Ishikawa (cell line): Measurements from ENCODE around the gene INTU.

Source experiments
- CEBPB ChIP-seq: IDR thresholded peaks from 2 replicates; pipeline ENCODE4 v1.6.1; 2012
- CREB1 ChIP-seq: IDR thresholded peaks from 2 replicates; pipeline ENCODE4 v1.6.1; 2012; ENCODE audit warnings: low read depth
- EGR1 ChIP-seq: IDR thresholded peaks from 2 replicates; pipeline ENCODE4 v1.6.1; 2012
- EP300 ChIP-seq: IDR thresholded peaks from 2 replicates; pipeline ENCODE4 v1.6.1; 2012; ENCODE audit warnings: borderline replicate concordance
- FOXM1 ChIP-seq: IDR thresholded peaks from 2 replicates; pipeline ENCODE4 v1.6.1; 2012; ENCODE audit warnings: low read depth, borderline replicate concordance
- MAX ChIP-seq: IDR thresholded peaks from 2 replicates; pipeline ENCODE4 v1.6.1; 2012
- TAF1 ChIP-seq: IDR thresholded peaks from 2 replicates; pipeline ENCODE4 v1.6.1; 2012; ENCODE audit warnings: low read depth, mild to moderate bottlenecking
- TEAD4 ChIP-seq: IDR thresholded peaks from 2 replicates; pipeline ENCODE4 v1.6.1; 2012
- YY1 ChIP-seq: IDR thresholded peaks from 2 replicates; pipeline ENCODE4 v1.6.1; 2012; ENCODE audit warnings: low read depth
- TF ChIP-seq, protein P1 (sequence below): IDR thresholded peaks from 2 replicates; pipeline ENCODE4 v1.6.1; 2012; ENCODE audit warnings: low read depth, mild to moderate bottlenecking
- TF ChIP-seq, protein P2 (sequence below): IDR thresholded peaks from 2 replicates; pipeline ENCODE4 v1.6.1; 2012

DNA sequence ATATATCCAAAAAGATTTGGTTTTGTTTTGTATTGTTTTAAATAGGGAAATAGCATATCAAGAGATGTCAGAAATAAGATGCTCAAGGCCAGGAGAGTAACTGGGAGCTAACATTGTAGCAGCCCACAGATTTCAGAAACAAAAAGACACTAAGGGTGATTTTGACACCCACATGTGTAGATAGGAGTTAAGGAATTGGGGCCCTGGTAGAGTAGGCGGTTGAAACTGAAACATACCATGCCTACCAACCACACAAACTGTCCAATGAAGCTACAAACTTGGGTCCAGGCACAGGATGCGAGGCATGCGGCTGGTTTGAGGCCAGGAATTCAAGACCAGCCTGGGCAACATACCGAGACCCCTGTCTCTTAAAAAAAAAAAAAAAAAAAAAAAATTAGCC, 143.1 kb downstream of the INTU start:
- no peak for TF ChIP-seq EGR1
- no peak for TF ChIP-seq CREB1
- TF ChIP-seq FOXM1: no peak
- TF ChIP-seq TAF1: no peak
- TF ChIP-seq MAX: no peak
- no peak for TF ChIP-seq CEBPB
- no peak for TF ChIP-seq EP300
- TF ChIP-seq YY1: no peak
- TF ChIP-seq, protein P1, sequence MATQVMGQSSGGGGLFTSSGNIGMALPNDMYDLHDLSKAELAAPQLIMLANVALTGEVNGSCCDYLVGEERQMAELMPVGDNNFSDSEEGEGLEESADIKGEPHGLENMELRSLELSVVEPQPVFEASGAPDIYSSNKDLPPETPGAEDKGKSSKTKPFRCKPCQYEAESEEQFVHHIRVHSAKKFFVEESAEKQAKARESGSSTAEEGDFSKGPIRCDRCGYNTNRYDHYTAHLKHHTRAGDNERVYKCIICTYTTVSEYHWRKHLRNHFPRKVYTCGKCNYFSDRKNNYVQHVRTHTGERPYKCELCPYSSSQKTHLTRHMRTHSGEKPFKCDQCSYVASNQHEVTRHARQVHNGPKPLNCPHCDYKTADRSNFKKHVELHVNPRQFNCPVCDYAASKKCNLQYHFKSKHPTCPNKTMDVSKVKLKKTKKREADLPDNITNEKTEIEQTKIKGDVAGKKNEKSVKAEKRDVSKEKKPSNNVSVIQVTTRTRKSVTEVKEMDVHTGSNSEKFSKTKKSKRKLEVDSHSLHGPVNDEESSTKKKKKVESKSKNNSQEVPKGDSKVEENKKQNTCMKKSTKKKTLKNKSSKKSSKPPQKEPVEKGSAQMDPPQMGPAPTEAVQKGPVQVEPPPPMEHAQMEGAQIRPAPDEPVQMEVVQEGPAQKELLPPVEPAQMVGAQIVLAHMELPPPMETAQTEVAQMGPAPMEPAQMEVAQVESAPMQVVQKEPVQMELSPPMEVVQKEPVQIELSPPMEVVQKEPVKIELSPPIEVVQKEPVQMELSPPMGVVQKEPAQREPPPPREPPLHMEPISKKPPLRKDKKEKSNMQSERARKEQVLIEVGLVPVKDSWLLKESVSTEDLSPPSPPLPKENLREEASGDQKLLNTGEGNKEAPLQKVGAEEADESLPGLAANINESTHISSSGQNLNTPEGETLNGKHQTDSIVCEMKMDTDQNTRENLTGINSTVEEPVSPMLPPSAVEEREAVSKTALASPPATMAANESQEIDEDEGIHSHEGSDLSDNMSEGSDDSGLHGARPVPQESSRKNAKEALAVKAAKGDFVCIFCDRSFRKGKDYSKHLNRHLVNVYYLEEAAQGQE: no peak
- TF ChIP-seq, protein P2, sequence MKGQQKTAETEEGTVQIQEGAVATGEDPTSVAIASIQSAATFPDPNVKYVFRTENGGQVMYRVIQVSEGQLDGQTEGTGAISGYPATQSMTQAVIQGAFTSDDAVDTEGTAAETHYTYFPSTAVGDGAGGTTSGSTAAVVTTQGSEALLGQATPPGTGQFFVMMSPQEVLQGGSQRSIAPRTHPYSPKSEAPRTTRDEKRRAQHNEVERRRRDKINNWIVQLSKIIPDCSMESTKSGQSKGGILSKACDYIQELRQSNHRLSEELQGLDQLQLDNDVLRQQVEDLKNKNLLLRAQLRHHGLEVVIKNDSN: no peak
- TF ChIP-seq TEAD4: no peak
